Body of pancreas (tissue), 4 donors: ENCODE results near the gene PGK2.

Source experiments
- CTCF ChIP-seq, 7 experiments: fragments of 450-650 bp in 4 of 7; fragments of 200-600 bp in 3 of 7; sonication (generic) in 3 of 7; IDR thresholded peaks; one replicate each; pipeline ENCODE4 v1.5.1; 2016 to 2019; ENCODE audit warnings: antibody characterized with exemption in 7 of 7
- POLR2A ChIP-seq, 3 donors: fragments of 450-650 bp; IDR thresholded peaks; one replicate each; pipeline ENCODE4 v1.6.1; 2016; ENCODE audit warnings: antibody characterized with exemption in 3 of 3, mild to moderate bottlenecking in 2 of 3

DNA sequence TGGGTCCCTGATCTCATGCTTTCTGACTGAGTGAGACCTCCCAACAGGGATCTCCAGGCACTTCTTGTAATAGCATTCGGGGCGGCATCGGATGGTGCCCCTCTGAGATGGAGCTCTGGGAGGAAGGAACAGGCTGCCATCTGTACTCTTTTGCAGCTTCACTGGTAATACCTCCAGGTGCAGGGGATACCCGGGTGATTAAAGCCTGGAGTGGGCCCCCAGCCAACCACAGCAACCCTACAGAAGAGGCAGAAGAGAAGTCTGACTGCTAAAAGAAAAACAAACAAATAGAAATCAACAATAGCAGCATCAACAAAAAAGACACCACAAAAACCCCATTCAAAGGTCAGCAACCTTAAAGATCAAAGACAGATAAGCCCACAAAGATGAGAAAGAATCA lies 19.1 kb upstream of the PGK2 start:
- no peak for TF ChIP-seq POLR2A (IDR thresholded peaks at IDR 0.05)
- TF ChIP-seq CTCF (IDR thresholded peaks at IDR 0.05) = no peak
